Neural progenitor cell (in vitro differentiated cells): ENCODE measurements around the gene PIK3C2B. TPM values are rescaled to one million over a fixed set of nuclear protein-coding genes. Genes with fewer than 3 reads are reported as not detected.

ENCODE experiments used
- DNase-seq: peaks from one replicate; pipeline ENCODE4 v3.0.0-alpha.2; 2016; ENCODE audit warnings: low spot score
- H2AFZ ChIP-seq: fragments of 200-600 bp; sonication (generic); replicated peaks from 2 replicates; pipeline ENCODE4 v1.6.1; 2016; ENCODE audit warnings: antibody characterized with exemption
- H3F3A ChIP-seq: fragments of 200-600 bp; sonication (generic); 2 replicates; pipeline ENCODE4 v1.6.1; 2016; ENCODE audit warnings: antibody characterized with exemption, low read depth
- H3K27ac ChIP-seq: fragments of 200-600 bp; sonication (generic); 2 replicates; pipeline ENCODE4 v1.5.1; 2016; ENCODE audit warnings: mild to moderate bottlenecking
- H3K27me3 ChIP-seq: fragments of 200-600 bp; sonication (generic); 2 replicates; pipeline ENCODE4 v1.6.1; 2016; ENCODE audit warnings: mild to moderate bottlenecking, moderate library complexity
- H3K36me3 ChIP-seq: fragments of 200-600 bp; sonication (generic); 2 replicates; pipeline ENCODE4 v1.5.1; 2016
- H3K4me1 ChIP-seq: fragments of 200-600 bp; sonication (generic); 2 replicates; pipeline ENCODE4 v1.6.1; 2016; ENCODE audit warnings: mixed run types
- H3K4me2 ChIP-seq: fragments of 200-600 bp; sonication (generic); 2 replicates; pipeline ENCODE4 v1.6.1; 2016
- H3K4me3 ChIP-seq: fragments of 200-600 bp; sonication (generic); 2 replicates; pipeline ENCODE4 v1.5.1; 2016
- H3K79me2 ChIP-seq: fragments of 200-600 bp; sonication (generic); 2 replicates; pipeline ENCODE4 v1.6.1; 2016; ENCODE audit warnings: low read depth
- H3K9ac ChIP-seq: fragments of 200-600 bp; sonication (generic); 2 replicates; pipeline ENCODE4 v1.6.1; 2016
- H3K9me3 ChIP-seq: fragments of 200-600 bp; sonication (generic); 2 replicates; pipeline ENCODE4 v1.5.1; 2016; ENCODE audit warnings: low read depth
- H4K20me1 ChIP-seq: fragments of 200-600 bp; sonication (generic); 2 replicates; pipeline ENCODE4 v1.6.1; 2016; ENCODE audit warnings: low read depth
- H3K27ac Mint-ChIP-seq: 3 replicates; pipeline ENCODE4 v1.8.0; 2021; ENCODE audit warnings: mixed read lengths
- H3K27me3 Mint-ChIP-seq: 2 replicates; pipeline ENCODE4 v1.8.0; 2022; ENCODE audit warnings: low read depth, mild to moderate bottlenecking, inconsistent platforms, moderate library complexity, mixed read lengths; ENCODE audit not compliant: insufficient read depth
- H3K36me3 Mint-ChIP-seq: 3 replicates; pipeline ENCODE4 v1.8.0; 2021; ENCODE audit warnings: mixed read lengths
- H3K4me1 Mint-ChIP-seq: 3 replicates; pipeline ENCODE4 v1.8.0; 2021; ENCODE audit warnings: mixed read lengths
- H3K4me3 Mint-ChIP-seq: 3 replicates; pipeline ENCODE4 v1.8.0; 2021; ENCODE audit warnings: mild to moderate bottlenecking, moderate library complexity, mixed read lengths
- H3K9me3 Mint-ChIP-seq: 3 replicates; pipeline ENCODE4 v1.8.0; 2020; ENCODE audit warnings: mixed read lengths
- EZH2 ChIP-seq: fragments of 200-600 bp; sonication (generic); IDR thresholded peaks from 2 replicates; pipeline ENCODE4 v1.6.1; 2017; ENCODE audit warnings: antibody characterized with exemption, mild to moderate bottlenecking, moderate library complexity
- EZH2phosphoT487 ChIP-seq: fragments of 200-600 bp; sonication (generic); IDR thresholded peaks from 2 replicates; pipeline ENCODE4 v1.6.1; 2017; ENCODE audit warnings: antibody characterized with exemption
- total RNA-seq: library from RNA; depleted of rRNA; stranded (reverse); fragments of >200 nt; gene quantifications from 2 replicates; pipeline ENCODE4 v1.2.3, GENCODE V29; 2015; ENCODE audit warnings: low replicate concordance
- TF ChIP-seq, protein P1 (sequence below): fragments of 200-600 bp; sonication (generic); IDR thresholded peaks from 2 replicates; pipeline ENCODE4 v1.5.1; 2017; ENCODE audit warnings: antibody characterized with exemption, mild to moderate bottlenecking

The PIK3C2B gene
- total RNA-seq, 1 donor from 2014 or later, result 20.7 TPM

DNA sequence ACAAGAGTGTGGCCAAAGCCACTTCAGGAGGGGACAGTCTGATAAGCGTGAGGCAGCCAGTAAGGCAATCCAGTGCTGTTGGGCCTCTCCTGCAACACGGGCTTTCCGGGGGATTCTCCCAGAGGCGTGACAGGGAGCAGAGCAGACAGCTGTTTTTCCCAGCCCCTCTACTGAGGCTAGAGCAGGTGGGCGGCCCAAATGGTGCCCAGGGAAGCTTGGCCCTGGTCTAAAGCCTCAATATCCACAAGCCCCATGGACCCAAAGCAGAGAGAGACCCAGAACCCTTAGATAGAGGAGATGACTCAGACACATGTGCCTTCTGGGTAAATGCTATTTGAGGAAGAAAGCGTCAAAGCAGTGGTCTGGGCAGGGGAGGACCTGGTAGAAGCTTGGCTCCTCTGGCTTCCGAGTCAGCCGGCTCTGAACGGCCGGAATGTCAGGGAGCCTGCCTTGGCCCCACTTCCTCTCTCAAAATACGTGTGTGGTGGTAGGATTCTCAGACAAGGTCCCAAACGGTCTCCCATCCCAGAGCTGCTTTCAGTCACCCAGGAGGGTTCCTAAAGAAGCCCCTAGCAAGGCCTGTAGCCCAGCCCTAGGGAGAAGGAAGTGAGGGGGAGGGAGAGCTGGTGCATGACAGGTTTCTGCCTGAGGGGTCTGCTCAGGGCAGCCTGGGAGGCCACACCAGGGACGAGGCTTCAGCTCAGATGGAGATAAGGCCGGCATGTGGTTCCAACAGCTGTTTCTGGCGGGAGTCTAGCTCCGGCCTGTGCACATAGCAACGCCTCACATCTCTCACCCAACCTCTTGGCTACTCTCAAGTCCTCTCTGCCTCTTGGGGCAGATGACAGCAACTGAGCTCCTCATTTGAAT is 28.8 kb downstream of the PIK3C2B start:
- H3K27ac Mint-ChIP-seq, result peak overlapping the region; percentile 48
- DNase-seq, result no peak
- no peaks in the 10 kb centered on the region for H3K9me3 ChIP-seq

DNA sequence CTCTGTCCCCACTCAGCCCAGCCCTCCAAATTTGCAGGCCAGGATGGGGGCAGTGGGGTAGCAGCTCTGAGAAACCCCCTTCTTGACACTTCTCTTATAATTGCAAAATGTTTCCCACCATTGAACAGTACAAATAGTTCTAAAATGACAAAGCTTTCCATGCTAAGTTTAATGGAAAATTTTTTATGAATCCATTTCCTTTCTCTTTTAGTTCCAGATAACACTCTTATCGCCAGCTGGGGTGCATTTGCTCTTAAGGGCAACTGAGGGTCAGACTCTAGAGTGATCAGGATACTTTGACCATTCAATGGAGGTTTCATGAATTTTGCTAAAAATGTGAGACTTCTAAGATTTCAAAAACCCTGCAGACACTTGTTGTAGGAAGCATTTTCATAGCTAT is 29.9 kb downstream of the PIK3C2B start:
- Histone ChIP-seq H3K79me2 (no peaks in the 10 kb centered on the region), H3K4me1 (no peaks in the 10 kb centered on the region), H2AFZ (no peak overlapping the region), H3K9ac (no peak overlapping the region), H3K27ac (no peak overlapping the region), H3K4me3 (no peak overlapping the region), H3K9me3 (no peaks in the 10 kb centered on the region), H3K4me2 (no peak overlapping the region), H4K20me1 (peaks cover 21% of the 10 kb centered on the region), H3K36me3 (no peaks in the 10 kb centered on the region), H3F3A (no peaks in the 10 kb centered on the region), H3K27me3 (no peaks in the 10 kb centered on the region)
- Mint-ChIP-seq H3K27me3 (peaks cover 6% of the 10 kb centered on the region), H3K4me1 (peaks cover 24% of the 10 kb centered on the region), H3K27ac (no peak overlapping the region), H3K9me3 (no peaks in the 10 kb centered on the region), H3K4me3 (no peak overlapping the region), H3K36me3 (peaks cover 60% of the 10 kb centered on the region)
- DNase-seq, result no peak
- TF ChIP-seq EZH2phosphoT487 (no peak), EZH2 (no peak)
- TF ChIP-seq, protein P1, sequence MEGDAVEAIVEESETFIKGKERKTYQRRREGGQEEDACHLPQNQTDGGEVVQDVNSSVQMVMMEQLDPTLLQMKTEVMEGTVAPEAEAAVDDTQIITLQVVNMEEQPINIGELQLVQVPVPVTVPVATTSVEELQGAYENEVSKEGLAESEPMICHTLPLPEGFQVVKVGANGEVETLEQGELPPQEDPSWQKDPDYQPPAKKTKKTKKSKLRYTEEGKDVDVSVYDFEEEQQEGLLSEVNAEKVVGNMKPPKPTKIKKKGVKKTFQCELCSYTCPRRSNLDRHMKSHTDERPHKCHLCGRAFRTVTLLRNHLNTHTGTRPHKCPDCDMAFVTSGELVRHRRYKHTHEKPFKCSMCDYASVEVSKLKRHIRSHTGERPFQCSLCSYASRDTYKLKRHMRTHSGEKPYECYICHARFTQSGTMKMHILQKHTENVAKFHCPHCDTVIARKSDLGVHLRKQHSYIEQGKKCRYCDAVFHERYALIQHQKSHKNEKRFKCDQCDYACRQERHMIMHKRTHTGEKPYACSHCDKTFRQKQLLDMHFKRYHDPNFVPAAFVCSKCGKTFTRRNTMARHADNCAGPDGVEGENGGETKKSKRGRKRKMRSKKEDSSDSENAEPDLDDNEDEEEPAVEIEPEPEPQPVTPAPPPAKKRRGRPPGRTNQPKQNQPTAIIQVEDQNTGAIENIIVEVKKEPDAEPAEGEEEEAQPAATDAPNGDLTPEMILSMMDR, result no peak

More for the DNA sequence above, 28.8 kb downstream of the PIK3C2B start:
- Histone ChIP-seq H3K4me3 (no peak overlapping the region), H3F3A (no peaks in the 10 kb centered on the region), H3K4me1 (no peaks in the 10 kb centered on the region), H3K27me3 (no peaks in the 10 kb centered on the region), H3K79me2 (peaks cover 6% of the 10 kb centered on the region), H3K27ac (no peak overlapping the region), H2AFZ (no peak overlapping the region), H4K20me1 (peaks cover 21% of the 10 kb centered on the region), H3K4me2 (no peak overlapping the region), H3K36me3 (no peaks in the 10 kb centered on the region), H3K9ac (no peak overlapping the region)
- Mint-ChIP-seq H3K4me1 (peaks cover 22% of the 10 kb centered on the region), H3K27me3 (peaks cover 6% of the 10 kb centered on the region), H3K36me3 (peaks cover 57% of the 10 kb centered on the region), H3K9me3 (peaks cover 4% of the 10 kb centered on the region), H3K4me3 (no peak overlapping the region)
- TF ChIP-seq EZH2phosphoT487 (no peak), EZH2 (no peak)
- TF ChIP-seq, protein P1, result no peak

DNA sequence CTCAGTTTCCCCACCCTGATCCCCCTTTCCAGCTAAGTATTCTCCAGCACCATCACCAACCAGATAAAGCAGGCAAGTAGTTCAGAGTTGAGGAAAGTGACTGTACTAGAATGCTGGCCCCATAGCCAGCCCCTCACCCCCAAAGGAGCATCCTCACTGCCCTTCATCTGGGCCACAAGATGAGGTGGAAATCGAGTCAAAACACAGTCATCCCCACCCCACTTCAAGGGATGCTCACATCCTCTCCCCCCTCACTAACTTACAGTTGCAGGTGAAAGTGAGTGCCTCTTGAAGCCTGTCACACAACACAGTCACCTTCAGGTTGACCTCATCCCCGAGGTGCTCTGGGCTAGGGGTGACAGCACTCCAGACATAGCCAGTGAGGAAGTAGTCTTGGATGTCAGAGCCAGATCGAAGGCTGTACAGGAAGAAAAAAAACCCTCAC is 30.4 kb downstream of the PIK3C2B start:
- no peak overlapping the region for H3K27ac Mint-ChIP-seq
- no peak overlapping the region for H3K9ac ChIP-seq
- H3K4me1 Mint-ChIP-seq, result peaks cover 22% of the 10 kb centered on the region
- TF ChIP-seq, protein P1, result no peak
- TF ChIP-seq EZH2, result no peak
- TF ChIP-seq EZH2phosphoT487, result no peak
- H3K9me3 ChIP-seq, result no peaks in the 10 kb centered on the region
- H3K9me3 Mint-ChIP-seq, result no peaks in the 10 kb centered on the region
- no peaks in the 10 kb centered on the region for H3F3A ChIP-seq
- H4K20me1 ChIP-seq, result peaks cover 21% of the 10 kb centered on the region
- H2AFZ ChIP-seq, result no peak overlapping the region
- no peak for DNase-seq
- peaks cover 60% of the 10 kb centered on the region for H3K36me3 Mint-ChIP-seq
- H3K4me3 ChIP-seq, result no peak overlapping the region
- no peaks in the 10 kb centered on the region for H3K79me2 ChIP-seq
- H3K27ac ChIP-seq, result no peak overlapping the region
- H3K36me3 ChIP-seq, result peaks cover 2% of the 10 kb centered on the region
- no peak overlapping the region for H3K4me2 ChIP-seq
- H3K27me3 ChIP-seq, result no peaks in the 10 kb centered on the region
- peaks cover 6% of the 10 kb centered on the region for H3K27me3 Mint-ChIP-seq
- H3K4me1 ChIP-seq, result no peaks in the 10 kb centered on the region
- H3K4me3 Mint-ChIP-seq, result no peak overlapping the region
